Coronary artery (tissue), 2 donors: ENCODE measurements around the gene ABCA9.
"Not testable (repeated sequence)": the region's sequence is repeated elsewhere in the genome, so short reads cannot be mapped to it uniquely, and the experiment has no call there.

ENCODE experiments used
- DNase-seq: peaks from one replicate; pipeline ENCODE4 v3.0.0-alpha.2; 2017; ENCODE audit warnings: low spot score
- H3K27ac ChIP-seq, 2 donors: fragments of 200-600 bp; sonication (generic); one replicate each; pipeline ENCODE4 v1.5.1; 2016 to 2019
- H3K4me3 ChIP-seq: fragments of 200-600 bp; sonication (generic); 2 replicates; pipeline ENCODE4 v1.5.1; 2016; ENCODE audit warnings: mild to moderate bottlenecking, moderate library complexity
- TF ChIP-seq, protein P1 (sequence below): fragments of 200-600 bp; sonication (generic); IDR thresholded peaks from one replicate; pipeline ENCODE4 v1.5.1; 2019; ENCODE audit warnings: antibody characterized with exemption

ABCA9 gene

DNA sequence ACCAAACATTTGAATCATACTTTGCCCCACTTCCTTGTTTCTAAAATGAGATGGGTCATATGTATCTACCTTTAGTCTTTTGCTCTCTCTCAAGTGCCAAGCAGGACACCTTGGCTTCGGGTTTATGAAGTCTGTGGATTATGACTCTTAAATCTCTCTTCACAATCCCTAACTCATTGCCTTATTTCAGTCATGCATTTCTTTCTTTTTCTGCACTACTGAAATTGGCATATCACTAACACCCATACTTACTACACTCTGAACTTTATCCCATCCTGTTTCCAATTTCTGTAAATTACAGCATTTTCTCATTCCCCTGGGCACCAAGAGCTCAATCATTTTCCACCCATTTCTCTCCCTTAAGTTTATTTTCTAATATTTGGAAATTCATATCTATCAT lies 42.0 kb downstream of the ABCA9 start:
- no peak overlapping the region for H3K4me3 ChIP-seq
- TF ChIP-seq, protein P1, sequence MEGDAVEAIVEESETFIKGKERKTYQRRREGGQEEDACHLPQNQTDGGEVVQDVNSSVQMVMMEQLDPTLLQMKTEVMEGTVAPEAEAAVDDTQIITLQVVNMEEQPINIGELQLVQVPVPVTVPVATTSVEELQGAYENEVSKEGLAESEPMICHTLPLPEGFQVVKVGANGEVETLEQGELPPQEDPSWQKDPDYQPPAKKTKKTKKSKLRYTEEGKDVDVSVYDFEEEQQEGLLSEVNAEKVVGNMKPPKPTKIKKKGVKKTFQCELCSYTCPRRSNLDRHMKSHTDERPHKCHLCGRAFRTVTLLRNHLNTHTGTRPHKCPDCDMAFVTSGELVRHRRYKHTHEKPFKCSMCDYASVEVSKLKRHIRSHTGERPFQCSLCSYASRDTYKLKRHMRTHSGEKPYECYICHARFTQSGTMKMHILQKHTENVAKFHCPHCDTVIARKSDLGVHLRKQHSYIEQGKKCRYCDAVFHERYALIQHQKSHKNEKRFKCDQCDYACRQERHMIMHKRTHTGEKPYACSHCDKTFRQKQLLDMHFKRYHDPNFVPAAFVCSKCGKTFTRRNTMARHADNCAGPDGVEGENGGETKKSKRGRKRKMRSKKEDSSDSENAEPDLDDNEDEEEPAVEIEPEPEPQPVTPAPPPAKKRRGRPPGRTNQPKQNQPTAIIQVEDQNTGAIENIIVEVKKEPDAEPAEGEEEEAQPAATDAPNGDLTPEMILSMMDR = no peak
- H3K27ac ChIP-seq = no peak overlapping the region
- DNase-seq = no peak

DNA sequence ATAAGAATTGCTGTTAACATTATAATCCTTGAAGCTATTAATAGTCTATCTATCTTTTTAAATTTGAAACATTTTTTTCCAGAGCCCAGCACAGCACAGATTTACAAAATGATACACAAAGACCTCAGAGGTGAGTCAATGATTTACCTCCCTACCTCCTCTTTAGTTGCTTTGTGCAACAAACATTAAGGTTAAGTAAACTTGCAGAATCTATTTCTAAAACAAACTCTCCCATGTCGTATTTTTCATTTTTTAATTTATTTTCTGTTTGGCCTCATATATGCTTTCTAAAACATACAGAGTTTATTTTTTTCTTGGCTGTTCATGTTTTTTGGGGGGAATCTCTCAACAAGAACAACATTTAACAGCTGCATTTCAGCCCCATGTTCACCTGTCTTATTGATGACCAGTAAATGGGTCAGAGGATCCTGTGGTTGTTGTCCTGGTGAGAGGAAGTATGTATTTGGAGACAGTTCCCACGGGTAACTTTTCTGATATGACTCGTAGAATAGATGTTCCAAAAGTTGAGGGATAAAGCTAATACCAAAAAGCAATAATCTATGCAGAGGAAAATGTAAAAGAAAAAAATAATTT lies 42.6 kb downstream of the ABCA9 start:
- Histone ChIP-seq H3K27ac (no peak overlapping the region), H3K4me3 (no peak overlapping the region)
- no peak for DNase-seq
- TF ChIP-seq, protein P1 = no peak

DNA sequence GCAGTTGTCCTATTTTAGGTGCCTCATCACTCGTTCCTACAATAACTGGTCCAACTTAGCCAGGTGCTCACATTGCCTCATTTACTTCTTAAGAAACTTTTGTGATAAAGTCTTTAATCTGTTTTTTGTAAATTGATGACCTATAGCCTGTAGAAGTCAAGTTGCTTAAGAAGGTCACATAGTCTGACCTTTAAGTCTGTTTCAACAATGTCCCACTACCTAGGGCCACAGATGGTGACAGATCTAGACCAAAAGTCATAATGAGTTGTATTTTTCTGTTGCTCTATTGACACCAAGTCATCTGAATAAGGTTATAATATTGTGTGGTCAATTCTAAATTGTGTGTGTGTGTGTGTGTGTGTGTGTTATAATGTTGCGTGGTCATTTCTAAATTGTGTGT lies 45.1 kb downstream of the ABCA9 start:
- TF ChIP-seq, protein P1 = no peak
- Histone ChIP-seq H3K27ac (no peak overlapping the region), H3K4me3 (no peak overlapping the region)
- DNase-seq = no peak

DNA sequence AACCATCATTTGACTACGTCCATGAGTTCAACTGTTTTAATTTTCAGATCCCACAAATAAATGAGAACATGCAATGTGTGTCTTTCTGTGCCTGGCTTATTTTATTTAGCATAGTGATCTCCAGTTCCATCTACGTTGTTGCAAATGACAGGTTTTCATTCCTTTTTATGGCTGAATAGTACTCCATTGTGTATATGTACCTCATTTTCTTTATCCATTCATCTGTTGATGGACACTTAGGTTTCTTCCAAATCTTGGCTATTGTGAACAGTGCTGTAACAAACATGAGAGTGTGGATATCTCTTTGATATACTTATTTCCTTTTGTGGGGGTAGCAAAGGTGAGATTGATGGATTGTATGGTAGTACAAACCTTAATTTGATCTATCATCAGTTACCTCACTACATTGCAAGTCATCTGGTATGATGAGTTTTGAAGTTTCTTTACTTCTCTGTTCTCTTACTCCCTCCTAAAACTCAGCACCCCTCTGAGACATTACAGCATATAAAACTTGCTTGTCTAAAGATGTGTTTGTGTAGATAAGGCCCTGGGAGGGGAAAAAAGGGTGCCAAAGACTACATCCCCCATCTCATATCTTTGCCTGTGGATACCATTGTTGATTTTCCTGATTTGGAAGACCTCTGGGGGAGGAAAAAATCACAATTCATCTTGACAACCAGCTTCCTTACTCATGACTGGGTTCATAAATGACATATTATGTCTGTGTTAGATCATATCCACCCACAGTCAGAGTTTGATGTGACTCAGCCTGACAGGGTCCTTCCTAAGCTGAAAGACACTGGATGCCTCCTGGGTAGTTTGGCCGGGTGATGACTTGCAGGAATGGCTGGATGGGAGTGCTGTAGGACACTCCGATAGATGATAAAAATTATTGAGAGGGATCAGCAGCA lies 47.6 kb downstream of the ABCA9 start:
- no peak for DNase-seq
- TF ChIP-seq, protein P1 = no peak
- Histone ChIP-seq H3K4me3 (no peak overlapping the region), H3K27ac (no peak overlapping the region)

DNA sequence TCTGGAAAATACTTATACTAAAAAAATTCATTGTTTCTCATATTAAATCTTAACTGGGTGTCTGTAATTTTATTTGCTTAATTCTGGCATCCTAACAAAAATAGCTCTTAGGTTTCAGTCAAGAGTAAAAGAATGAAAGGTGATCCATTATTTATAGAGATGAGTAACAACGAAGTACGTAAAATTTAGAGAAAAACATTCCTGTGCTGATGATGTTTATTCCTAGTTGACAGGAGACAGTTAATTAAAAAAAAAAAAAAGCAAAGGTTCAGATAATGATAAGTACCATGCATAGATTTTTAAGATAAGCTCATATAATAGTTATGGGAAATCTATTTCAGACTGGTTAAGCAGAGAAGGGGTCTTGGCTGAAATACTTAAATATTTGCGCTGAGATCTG lies 50.8 kb downstream of the ABCA9 start:
- Histone ChIP-seq H3K4me3 (no peak overlapping the region), H3K27ac (no peak overlapping the region)
- TF ChIP-seq, protein P1 = no peak
- no peak for DNase-seq

DNA sequence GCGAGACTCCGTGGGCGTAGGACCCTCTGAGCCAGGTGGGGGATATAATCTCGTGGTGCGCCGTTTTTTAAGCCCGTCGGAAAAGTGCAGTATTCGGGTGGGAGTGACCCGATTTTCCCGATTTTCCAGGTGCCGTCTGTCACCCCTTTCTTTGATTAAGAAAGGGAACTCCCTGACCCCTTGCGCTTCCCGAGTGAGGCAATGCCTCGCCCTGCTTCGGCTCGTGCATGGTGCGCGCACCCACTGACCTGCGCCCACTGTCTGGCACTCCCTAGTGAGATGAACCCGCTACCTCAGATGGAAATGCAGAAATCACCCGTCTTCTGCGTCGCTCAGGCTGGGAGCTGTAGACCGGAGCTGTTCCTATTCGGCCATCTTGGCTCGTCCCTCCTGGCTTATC lies 56.0 kb downstream of the ABCA9 start:
- not testable (repeated sequence) for H3K27ac ChIP-seq, DNase-seq, H3K4me3 ChIP-seq

DNA sequence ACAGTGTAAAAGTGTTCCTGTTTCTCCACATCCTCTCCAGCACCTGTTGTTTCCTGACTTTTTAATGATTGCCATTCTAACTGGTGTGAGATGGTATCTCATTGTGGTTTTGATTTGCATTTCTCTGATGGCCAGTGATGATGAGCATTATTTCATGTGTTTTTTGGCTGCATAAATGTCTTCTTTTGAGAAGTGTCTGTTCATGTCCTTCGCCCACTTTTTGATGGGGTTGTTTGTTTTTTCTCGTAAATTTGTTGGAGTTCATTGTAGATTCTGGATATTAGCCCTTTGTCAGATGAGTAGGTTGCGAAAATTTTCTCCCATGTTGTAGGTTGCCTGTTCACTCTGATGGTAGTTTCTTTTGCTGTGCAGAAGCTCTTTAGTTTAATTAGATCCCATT lies 61.0 kb downstream of the ABCA9 start:
- DNase-seq, H3K4me3 ChIP-seq: not testable (repeated sequence)

DNA sequence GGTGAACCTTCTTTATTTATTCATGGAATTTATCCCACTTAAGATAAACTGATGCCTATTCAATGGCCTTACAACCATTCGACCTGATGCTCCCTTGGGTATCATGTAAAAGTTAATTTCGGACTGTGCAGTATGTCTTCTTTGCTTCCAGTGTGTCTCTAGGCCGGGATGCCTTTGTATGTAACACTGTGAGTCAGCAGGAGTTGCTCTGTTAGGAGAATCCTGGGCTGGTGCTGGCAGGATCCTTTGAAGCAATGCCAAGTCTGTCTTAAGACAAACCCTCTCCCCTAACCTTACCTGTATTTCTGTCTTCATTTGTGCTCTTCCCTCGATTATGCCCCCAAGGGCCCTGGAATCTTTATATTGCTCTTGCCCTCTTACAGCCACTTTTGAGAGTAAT lies 67.6 kb downstream of the ABCA9 start:
- no peak overlapping the region for H3K27ac ChIP-seq
- DNase-seq = no peak
- TF ChIP-seq, protein P1 = no peak
- no peak overlapping the region for H3K4me3 ChIP-seq

More for the DNA sequence above, 61.0 kb downstream of the ABCA9 start:
- H3K27ac ChIP-seq = not testable (repeated sequence)
